NOMO-1 treated with DMSO at 0.1 percent for 48 hours (cell line): ENCODE results near the gene B9D2.
"Not testable (repeated sequence)": the region's sequence is repeated elsewhere in the genome, so short reads cannot be mapped to it uniquely, and the experiment has no call there.

Source experiments
- DNase-seq: peaks from one replicate; lab custom pipeline; 2025; ENCODE audit not compliant: unreplicated experiment; lab: John Stamatoyannopoulos, UW

The B9D2 gene

DNA sequence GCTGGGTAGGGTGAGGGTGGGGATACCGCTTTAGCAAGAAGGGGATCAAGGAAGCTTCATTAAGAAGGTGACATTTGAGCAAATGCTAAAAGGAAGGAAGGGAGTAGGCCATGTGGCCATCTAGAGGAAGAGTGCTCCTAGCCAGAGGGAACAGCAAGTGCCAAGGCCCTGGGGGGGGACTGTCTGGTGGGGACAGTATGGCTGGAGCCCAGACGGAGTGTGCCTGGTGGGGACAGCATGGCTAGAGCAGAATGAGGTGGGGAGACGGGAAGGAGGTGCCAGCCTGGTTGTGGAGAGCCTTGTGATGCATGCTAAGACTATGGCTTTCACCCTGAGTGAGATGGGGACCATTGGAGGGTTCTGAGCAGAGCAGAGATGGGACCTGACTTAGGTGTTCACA lies 8.1 kb downstream of the B9D2 start:
- no peak for DNase-seq

DNA sequence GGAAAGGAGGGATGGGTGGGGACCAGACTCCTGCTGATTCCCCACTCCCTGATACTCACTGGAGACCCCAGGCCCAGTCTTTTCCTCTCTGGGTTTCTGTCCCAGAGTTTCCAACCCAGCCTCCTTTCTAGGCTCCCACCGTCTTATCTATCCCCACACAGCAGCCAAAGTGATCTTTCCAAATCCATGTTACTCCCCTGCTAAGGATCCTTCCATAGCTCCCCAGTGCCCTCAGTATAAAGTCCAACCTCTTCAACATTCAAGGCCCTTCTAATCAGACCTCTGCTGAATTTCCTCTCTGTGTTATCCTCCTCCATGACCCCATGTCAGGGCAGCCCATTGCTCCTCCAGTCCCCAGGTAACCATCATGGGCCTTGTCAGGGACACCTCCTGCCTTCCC lies 8.9 kb downstream of the B9D2 start:
- DNase-seq = no peak

DNA sequence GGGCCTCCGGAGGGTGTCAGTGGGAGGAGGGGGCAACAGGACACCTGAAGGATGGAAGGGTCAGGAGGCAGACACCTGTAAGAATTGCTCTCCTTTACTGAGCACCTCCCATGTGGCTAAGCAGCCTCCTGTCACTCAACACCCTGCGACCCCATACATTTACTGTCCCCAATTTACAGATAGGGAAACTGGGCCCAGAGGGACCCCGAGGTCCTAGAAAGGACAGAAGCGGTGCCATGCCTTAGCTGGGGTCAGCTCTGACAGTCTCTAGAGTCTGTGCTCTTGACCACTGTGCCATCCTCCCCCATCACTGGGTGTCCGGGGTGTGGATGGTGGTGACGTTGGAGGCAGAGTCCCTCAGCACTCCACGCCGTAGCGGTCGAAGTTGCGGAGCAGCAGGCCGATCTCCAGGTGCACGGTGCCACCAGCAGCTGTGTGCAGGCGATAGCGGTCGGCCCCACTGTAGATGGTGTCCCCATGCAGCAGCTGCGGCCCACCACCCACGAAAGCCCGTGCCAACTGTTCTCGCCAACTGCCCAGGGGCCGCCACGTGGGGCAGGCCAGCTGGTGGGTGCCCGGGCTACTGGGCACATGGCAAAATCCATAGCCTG lies 9.5 kb downstream of the B9D2 start:
- DNase-seq = no peak

DNA sequence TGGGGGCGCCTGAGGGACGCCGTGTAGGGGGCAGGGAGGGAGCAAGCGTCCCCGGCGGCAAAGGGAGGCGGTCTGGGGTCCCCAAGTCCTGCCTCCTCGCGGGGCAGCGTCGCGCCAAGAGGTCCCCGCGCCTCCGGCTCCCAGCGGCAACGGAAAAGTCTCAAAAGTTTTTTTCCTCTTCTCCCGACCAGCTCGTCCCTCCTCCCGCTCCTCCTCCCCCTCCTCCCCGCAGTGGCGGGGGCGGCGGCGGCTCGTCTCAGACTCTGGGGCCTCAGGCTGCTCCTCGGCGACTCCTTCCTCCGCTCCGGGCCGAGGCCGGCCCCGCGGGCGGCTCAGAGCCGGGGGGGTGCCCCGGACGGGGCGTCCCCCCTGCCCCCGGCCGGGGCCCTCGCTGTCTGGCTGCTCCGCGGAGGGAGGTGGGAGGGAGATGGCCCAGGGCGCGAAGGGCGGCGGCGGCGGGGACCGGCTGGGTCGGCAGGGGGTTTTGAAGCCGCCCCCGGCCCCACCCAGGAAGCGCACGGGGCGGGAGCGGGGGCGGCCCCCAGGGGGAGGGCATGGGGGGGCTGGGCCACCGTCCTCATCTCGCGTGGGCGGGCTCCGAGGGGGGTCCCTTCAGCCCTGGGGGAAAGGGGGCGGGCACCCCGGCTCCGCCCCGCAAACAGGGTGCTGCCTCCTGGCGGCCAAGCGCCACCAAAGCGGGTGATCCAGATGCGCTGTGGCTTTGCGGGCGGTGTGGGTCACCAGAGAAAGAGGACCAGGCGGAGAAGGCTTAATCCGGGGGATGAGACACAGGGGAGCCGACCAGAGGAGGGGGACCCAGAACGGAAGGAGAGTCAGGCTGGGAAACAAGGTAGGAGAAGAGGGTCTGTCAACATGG lies 10.2 kb downstream of the B9D2 start, which contains the start of gene TGFB1:
Gene TGFB1 (minus strand): TSS at position 457 of the 877 bp plus-strand sequence. CDS start 878 bp downstream, outside the sequence.
- DNase-seq = peak; percentile 75

DNA sequence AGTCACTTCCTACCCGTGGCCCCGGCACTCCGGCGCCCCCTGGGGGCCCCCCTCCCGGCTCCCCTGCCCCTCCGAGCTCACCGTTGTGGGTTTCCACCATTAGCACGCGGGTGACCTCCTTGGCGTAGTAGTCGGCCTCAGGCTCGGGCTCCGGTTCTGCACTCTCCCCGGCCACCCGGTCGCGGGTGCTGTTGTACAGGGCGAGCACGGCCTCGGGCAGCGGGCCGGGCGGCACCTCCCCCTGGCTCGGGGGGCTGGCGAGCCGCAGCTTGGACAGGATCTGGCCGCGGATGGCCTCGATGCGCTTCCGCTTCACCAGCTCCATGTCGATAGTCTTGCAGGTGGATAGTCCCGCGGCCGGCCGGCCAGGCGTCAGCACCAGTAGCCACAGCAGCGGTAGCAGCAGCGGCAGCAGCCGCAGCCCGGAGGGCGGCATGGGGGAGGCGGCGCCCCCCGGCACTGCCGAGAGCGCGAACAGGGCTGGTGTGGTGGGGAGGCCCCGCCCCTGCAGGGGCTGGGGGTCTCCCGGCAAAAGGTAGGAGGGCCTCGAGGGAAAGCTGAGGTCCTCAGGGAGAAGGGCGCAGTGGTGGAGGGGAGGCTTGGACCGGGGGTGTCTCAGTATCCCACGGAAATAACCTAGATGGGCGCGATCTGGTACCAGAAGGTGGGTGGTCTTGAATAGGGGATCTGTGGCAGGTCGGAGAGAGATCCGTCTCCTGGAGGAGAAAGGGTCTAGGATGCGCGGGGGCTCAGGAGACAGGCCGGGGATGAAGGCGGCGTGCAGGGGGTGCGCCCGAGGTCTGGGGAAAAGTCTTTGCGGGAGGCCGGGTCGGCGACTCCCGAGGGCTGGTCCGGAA lies 11.1 kb downstream of the B9D2 start:
- DNase-seq = peak; percentile 61

DNA sequence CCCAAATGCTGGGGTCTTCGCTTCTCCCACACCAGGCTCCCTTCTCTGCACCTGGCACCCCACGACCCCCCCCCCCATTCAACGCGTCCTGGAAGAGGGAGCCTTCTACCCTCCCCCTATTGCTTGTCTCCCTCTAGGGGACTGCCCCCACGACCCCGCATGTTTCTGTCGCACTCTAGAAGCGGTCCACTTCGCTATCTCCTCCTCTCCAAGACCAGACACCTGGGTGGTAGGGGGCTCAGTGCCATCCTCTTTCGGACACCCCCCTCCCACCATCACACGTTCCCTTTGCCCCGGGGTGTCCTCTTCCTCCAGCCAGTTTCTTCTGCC lies 11.7 kb downstream of the B9D2 start:
- DNase-seq = no peak

DNA sequence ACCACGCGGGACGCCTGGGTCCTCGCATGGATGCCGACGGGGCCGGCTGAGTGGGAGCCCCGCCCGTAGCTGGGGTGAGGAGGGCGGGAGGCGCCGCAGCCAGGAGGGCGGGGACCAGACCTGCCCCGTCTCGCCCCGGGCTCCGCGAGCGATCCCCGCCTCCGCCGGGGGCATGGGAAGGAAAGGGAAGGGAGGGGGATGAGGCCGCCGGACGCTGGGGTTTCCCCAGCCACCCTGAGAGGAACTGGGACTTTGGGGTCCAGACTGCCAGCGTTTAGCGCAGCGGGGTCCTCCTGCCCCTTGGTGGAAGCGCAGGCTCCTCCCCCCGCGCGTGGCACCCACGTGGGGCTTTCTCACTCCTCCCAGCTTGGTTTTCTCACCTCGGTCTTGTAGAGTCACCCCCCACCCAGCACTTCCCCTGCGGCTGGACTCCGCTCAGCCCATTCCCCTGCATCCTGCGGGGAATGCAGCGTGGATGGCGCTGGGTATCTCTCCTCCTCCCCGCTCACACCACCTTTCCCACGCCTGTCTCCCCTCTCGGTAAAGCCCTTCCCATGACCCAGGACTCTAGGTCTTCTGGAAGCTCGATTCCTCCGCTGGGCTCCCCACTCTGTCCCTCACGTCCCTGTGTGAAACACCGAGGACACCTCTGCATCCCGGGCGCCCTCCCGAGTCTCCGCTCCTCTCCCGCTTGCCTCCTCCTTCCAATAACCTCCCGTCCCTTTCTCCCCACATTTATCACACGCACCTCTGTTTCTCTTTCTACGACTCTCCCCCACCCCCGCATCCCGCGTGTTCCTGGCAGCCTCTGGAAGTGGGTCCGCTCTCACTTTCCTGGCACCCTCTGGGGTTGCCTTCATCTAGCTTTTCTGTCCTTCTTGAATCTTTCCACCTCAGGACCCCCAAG lies 12.4 kb downstream of the B9D2 start:
- peak; percentile 66 for DNase-seq

DNA sequence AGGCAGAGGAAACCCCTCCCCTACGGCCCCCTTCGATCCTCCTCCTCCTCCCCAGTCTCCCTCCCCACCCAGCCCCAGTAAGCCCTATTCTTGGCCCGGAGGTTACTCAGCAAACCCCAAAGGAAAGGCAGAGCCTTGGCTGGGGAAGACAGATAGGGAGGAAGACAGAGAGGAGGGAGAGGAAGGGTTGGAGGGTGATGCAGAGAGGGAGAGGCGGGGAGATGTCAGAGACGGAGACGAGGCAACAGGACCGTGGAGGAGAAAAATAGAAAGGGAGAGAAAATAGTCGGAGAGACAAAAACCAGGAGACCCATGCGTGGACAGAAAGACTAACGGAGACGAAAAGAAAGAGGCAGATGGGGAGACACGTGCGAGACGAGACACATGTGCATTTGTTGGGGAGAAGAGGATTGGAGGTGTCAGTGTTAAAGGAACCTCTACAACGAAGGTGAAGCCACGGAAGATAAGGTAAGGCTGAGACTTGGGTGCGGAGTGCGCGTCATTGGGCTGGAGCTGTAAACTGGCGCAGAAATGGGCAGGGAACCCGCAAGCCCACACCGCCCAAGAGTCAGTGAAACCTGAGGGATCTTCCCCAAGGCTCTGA lies 13.1 kb downstream of the B9D2 start:
- DNase-seq = no peak

DNA sequence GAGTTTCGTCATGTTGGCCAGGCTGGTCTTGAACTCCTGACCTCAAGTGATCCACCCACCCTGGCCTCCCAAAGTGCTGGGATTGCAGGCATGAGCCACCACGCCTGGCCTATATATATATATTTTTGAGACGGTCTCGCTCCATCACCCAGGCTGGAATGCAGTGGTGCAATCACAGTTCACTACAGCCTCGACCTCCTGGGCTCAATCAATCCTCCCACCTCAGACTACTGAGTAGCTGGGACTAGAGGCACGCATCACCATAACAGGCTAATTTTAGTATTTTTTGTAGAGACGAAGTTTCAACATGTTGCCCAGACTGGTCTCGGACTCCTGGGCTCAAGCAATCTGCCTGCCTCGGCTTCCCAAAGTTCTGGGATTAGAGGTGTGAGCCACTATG lies 17.0 kb downstream of the B9D2 start:
- DNase-seq = not testable (repeated sequence)

DNA sequence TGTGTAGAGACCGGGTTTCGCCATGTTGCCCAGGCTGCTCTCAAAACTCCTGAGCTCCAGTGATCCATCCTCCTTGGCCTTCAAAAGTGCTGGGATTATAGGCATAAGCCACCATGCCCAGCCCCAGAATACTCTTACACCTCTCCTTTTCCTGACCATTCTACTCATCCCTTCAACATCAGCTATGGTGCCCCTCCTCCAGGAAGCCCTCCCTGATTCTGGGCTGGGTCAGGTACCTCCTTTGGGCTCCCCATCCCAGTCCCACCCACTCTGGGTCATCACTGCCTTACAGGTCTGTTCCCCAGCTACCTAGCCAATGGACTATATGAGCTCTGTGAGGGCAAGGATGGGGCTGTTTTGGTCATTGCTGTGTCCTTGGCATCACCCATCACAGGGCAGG lies 19.8 kb downstream of the B9D2 start:
- DNase-seq = no peak

DNA sequence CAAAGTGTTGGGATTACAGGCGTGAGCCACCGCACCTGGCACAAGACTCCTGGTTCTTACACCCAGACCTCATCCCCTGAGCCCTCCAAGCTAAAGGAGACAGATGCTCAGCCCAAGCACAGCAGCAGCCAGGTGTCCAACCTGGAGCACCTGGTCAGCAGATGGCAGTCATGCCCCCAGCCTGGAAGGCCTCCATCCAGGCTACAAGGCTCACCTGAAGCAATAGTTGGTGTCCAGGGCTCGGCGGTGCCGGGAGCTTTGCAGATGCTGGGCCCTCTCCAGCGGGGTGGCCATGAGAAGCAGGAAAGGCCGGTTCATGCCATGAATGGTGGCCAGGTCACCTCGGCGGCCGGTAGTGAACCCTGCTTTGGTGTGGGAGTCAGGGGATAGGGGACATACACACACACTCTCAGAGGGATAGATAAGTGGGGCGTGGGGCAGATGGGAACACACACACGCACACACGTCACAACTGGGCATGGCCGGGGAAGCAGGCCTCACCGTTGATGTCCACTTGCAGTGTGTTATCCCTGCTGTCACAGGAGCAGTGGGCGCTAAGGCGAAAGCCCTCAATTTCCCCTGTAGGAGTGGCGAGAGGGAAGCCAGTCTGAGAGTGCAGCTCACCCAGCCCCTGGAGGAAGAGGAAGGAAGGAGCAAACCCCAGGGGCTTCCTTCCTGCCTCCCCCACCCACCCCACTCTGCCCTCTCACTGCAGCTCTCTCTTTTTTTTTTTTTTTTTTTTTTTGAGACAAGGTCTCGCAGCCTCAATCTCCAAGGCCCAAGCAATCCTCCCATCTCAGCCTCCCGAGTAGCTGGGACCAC lies 22.1 kb downstream of the B9D2 start:
- DNase-seq = no peak

DNA sequence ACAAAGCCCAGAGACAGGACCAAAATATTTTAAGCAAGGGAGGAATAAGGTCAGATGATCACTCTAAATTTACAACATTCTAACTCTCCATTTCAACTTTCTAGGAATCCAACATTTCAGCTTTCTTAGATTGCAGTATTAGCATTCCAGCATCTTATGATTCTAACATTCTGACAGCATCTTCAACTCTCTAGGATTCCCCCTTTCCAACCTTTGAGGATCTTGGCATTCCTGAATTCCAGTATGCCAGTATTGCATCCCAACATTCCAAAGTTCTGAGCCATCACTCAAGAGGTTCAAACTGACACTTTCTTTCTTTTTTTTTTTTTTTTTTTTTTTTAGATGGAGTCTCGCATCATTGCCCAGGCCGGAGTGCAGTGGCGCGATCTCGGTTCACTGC lies 24.0 kb downstream of the B9D2 start:
- DNase-seq = no peak

DNA sequence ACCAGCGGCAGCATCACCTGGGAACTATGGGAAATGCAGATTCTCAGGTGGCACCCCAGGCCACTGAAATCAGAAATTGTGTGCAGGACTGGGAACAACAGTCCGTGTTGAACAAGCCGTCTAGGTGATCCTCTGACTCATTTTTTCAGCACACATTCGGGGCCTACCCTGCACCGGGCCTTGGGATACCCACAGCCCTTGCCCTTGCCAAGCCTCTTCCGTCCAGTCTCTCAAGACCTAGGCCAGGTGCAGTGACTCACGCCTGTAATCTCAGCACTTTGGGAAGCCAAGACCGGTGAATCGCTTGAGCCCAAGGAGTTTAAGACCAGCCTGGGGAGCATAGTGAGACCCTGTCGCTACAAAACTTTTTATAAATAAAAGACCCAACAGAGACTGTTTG lies 28.5 kb downstream of the B9D2 start:
- DNase-seq = no peak

DNA sequence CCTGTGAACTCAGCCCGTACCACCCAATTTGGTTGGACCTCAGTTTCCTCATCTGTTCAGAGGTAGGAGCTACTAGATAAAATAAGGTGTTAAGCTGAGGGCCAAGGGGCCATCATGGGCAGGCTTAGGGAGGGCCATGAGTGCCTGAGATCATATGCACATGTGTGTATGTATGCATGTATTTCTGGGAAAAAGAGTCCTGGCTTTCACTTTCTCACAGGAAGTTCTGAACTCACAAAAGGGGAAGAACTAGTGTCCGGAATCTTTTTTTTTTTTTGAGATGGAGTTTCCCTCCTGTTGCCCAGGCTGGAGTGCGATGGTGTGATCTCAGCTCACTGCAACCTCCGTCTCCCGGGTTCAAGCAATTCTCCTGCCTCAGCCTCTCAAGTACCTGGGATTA lies 29.2 kb downstream of the B9D2 start:
- DNase-seq = peak; percentile 36

DNA sequence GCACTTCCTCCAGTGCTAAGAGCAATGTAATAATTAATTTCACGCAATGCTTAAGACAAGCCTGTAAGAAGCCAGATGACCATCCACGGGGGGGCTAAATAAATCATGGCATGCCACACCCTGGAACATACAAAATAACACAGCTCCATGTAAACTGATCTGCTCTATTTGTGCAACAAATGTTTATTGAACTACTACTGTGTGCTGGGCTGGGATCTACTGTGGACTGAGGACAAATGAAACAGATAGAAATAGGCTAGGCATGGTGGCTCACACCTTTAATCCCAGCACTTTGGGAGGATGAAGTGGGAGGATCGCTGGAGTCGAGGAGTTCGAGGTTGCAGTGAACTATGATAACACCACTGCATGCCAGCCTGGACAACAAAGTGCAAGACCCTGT lies 31.5 kb downstream of the B9D2 start:
- no peak for DNase-seq

DNA sequence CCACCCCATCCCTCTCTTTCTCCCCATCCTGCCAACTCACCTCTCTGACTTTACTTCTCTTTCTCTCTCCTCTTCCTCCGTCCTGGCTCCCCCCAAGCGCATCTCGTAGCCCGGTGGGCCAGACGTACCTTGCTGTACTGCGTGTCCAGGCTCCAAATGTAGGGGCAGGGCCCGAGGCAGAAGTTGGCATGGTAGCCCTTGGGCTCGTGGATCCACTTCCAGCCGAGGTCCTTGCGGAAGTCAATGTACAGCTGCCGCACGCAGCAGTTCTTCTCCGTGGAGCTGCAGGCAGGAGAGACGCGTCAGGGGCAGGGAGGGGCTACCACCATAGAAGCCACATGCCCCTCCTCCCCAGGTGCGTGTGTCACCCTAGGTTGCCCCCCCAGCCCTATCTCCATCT lies 31.9 kb downstream of the B9D2 start:
- no peak for DNase-seq

DNA sequence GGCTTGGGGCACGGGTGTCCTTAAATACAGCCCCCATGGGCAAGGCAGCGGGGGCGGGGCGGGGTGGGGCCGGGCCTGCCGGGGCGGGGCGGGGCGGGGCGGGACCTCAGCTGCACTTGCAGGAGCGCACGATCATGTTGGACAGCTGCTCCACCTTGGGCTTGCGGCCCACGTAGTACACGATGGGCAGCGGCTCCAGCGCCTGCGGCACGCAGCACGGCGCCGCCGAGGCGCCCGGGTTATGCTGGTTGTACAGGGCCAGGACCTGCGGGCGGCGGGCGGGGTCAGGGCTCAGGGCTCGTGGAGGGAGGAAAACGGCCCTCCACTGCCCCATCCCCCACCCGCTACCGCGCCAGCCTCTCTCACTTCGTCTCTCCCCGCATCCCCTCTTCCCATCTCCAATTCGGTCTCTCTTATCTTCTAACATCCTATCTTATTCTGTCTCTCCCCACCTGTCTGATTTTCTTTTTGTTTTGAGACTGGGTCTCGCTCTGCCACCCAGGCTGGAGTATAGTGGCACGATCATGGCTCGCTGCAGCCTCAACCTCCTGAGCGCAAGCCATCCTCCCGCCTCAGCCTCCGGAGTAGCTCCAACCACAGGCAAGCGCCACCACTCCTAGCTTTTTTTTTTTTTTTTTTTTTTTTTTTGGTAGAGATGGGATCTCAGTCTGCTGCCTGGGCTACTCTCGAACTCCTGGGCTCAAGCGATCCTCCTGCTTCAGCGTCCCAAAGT lies 32.8 kb downstream of the B9D2 start:
- no peak for DNase-seq

DNA sequence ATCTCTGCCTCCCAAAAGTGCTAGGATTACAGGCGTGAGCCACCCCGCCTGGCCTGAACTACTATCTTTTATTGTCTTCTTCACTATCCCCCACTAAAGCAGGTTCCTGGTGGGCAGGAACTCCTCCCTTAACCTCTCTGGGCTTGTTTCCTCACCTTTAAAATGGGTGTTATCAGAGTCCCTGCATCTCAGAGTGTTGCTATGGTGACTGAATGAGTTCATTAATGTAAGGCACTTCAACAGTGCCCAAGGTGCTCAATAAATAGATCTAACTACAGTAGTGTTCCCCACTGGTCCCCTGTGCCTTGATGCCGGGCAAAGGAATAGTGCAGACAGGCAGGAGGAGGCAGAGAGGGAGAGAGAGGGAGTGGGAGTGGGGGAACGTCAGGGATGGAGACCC lies 33.5 kb downstream of the B9D2 start:
- no peak for DNase-seq

DNA sequence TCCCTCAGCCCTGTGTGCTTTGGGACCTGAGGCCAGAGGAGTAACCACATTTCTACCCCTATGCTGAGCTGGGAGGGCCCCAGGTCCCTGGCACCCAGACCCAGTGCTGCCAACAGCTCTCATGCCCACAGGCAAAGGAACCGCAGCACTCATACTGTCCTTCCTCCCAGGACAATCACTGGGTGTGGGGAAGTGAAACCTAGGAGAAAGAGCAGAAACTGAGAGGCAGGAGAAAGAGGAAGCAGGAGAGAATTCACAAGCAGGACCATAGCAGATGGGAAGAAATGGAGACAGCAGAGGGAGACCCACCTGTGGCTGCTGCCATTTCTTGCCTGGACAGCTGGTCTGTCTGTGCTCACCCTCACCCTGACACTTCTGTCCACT lies 35.1 kb downstream of the B9D2 start:
- peak; percentile 94 for DNase-seq
